ENCODE measurements around the gene DNAJC6. TPM values are rescaled to one million over a fixed set of nuclear protein-coding genes. Genes with fewer than 3 reads are reported as not detected.

The DNAJC6 gene
- total and polyA plus RNA-seq, 2 donors = 0.82 to 1.2 TPM

GRCh38 chr1:65386439-65386838 lies 77.1 kb downstream of the DNAJC6 start:
- H3K9me3 ChIP-seq (ENCODE audit: control insufficient read depth in 2 of 2, insufficient read depth in 1 of 2, low read length in 1 of 2) = no peaks in the 10 kb centered on the region
- H3K27me3 ChIP-seq (ENCODE audit: control insufficient read depth in 2 of 2, insufficient read depth in 1 of 2, low read length in 1 of 2) = no peaks in the 10 kb centered on the region
- H3K4me3 ChIP-seq (ENCODE audit: low read length in 2 of 2) = no peak overlapping the region
- no peaks in the 10 kb centered on the region for H3K4me1 ChIP-seq (ENCODE audit: control insufficient read depth in 2 of 2, insufficient read depth in 2 of 2, low read length in 2 of 2)
- 96% methylated on average over 3 of the region's 3 CpGs for WGBS
- no peaks in the 10 kb centered on the region for H3K36me3 ChIP-seq (ENCODE audit: control insufficient read depth in 2 of 2, insufficient read depth in 2 of 2, low read length in 1 of 2)
- no peak for DNase-seq (ENCODE audit: low read depth in 6 of 9, low spot score in 9 of 9)
- H3K27ac ChIP-seq (ENCODE audit: low read depth in 1 of 2, low read length in 1 of 2) = no peak overlapping the region

GRCh38 chr1:65387821-65388220 lies 78.5 kb downstream of the DNAJC6 start:
- no peaks in the 10 kb centered on the region for H3K36me3 ChIP-seq (ENCODE audit: control insufficient read depth in 2 of 2, insufficient read depth in 2 of 2, low read length in 1 of 2)
- H3K27ac ChIP-seq (ENCODE audit: low read depth in 1 of 2, low read length in 1 of 2) = no peak overlapping the region
- no peaks in the 10 kb centered on the region for H3K4me1 ChIP-seq (ENCODE audit: control insufficient read depth in 2 of 2, insufficient read depth in 2 of 2, low read length in 2 of 2)
- H3K27me3 ChIP-seq (ENCODE audit: control insufficient read depth in 2 of 2, insufficient read depth in 1 of 2, low read length in 1 of 2) = no peaks in the 10 kb centered on the region
- no peaks in the 10 kb centered on the region for H3K9me3 ChIP-seq (ENCODE audit: control insufficient read depth in 2 of 2, insufficient read depth in 1 of 2, low read length in 1 of 2)
- WGBS = 95% methylated on average over 2 of the region's 2 CpGs
- H3K4me3 ChIP-seq (ENCODE audit: low read length in 2 of 2) = no peak overlapping the region
- no peak for DNase-seq (ENCODE audit: low read depth in 6 of 9, low spot score in 9 of 9)

GRCh38 chr1:65388908-65389695 lies 79.8 kb downstream of the DNAJC6 start:
- 96% methylated on average over 3 of the region's 3 CpGs for WGBS

GRCh38 chr1:65392497-65392896 lies 83.2 kb downstream of the DNAJC6 start:
- no peaks in the 10 kb centered on the region for H3K36me3 ChIP-seq (ENCODE audit: control insufficient read depth in 2 of 2, insufficient read depth in 2 of 2, low read length in 1 of 2)
- no peak overlapping the region for H3K4me3 ChIP-seq (ENCODE audit: low read length in 2 of 2)
- no peak overlapping the region for H3K27ac ChIP-seq (ENCODE audit: low read depth in 1 of 2, low read length in 1 of 2)
- no peaks in the 10 kb centered on the region for H3K9me3 ChIP-seq (ENCODE audit: control insufficient read depth in 2 of 2, insufficient read depth in 1 of 2, low read length in 1 of 2)
- 98% methylated on average over 7 of the region's 7 CpGs for WGBS
- no peaks in the 10 kb centered on the region for H3K27me3 ChIP-seq (ENCODE audit: control insufficient read depth in 2 of 2, insufficient read depth in 1 of 2, low read length in 1 of 2)
- no peaks in the 10 kb centered on the region for H3K4me1 ChIP-seq (ENCODE audit: control insufficient read depth in 2 of 2, insufficient read depth in 2 of 2, low read length in 2 of 2)
- no peak for DNase-seq (ENCODE audit: low read depth in 6 of 9, low spot score in 9 of 9)

More at GRCh38 chr1:65388908-65389695, 79.8 kb downstream of the DNAJC6 start:
- DNase-seq (ENCODE audit: low read depth in 6 of 9, low spot score in 9 of 9) = no peak
- Histone ChIP-seq H3K4me3 (ENCODE audit: low read length in 2 of 2) (no peak overlapping the region), H3K27me3 (ENCODE audit: control insufficient read depth in 2 of 2, insufficient read depth in 1 of 2, low read length in 1 of 2) (no peaks in the 10 kb centered on the region), H3K36me3 (ENCODE audit: control insufficient read depth in 2 of 2, insufficient read depth in 2 of 2, low read length in 1 of 2) (no peaks in the 10 kb centered on the region), H3K27ac (ENCODE audit: low read depth in 1 of 2, low read length in 1 of 2) (no peak overlapping the region), H3K4me1 (ENCODE audit: control insufficient read depth in 2 of 2, insufficient read depth in 2 of 2, low read length in 2 of 2) (no peaks in the 10 kb centered on the region), H3K9me3 (ENCODE audit: control insufficient read depth in 2 of 2, insufficient read depth in 1 of 2, low read length in 1 of 2) (no peaks in the 10 kb centered on the region)

- H3K36me3 ChIP-seq (ENCODE audit: control insufficient read depth in 2 of 2, insufficient read depth in 2 of 2, low read length in 1 of 2) = no peaks in the 10 kb centered on the region
- H3K27ac ChIP-seq (ENCODE audit: low read depth in 1 of 2, low read length in 1 of 2) = no peak overlapping the region
- no peak overlapping the region for H3K4me3 ChIP-seq (ENCODE audit: low read length in 2 of 2)
- H3K9me3 ChIP-seq (ENCODE audit: control insufficient read depth in 2 of 2, insufficient read depth in 1 of 2, low read length in 1 of 2) = no peaks in the 10 kb centered on the region
- no peaks in the 10 kb centered on the region for H3K4me1 ChIP-seq (ENCODE audit: control insufficient read depth in 2 of 2, insufficient read depth in 2 of 2, low read length in 2 of 2)
- no peaks in the 10 kb centered on the region for H3K27me3 ChIP-seq (ENCODE audit: control insufficient read depth in 2 of 2, insufficient read depth in 1 of 2, low read length in 1 of 2)
- no peak for DNase-seq (ENCODE audit: low read depth in 6 of 9, low spot score in 9 of 9)
- WGBS = 94% methylated on average over 2 of the region's 2 CpGs
Measured at GRCh38 chr1:65393347-65393746, 84.0 kb downstream of the DNAJC6 start.

GRCh38 chr1:65393928-65394327 lies 84.6 kb downstream of the DNAJC6 start:
- H3K27me3 ChIP-seq (ENCODE audit: control insufficient read depth in 2 of 2, insufficient read depth in 1 of 2, low read length in 1 of 2) = no peaks in the 10 kb centered on the region
- no peaks in the 10 kb centered on the region for H3K9me3 ChIP-seq (ENCODE audit: control insufficient read depth in 2 of 2, insufficient read depth in 1 of 2, low read length in 1 of 2)
- H3K4me3 ChIP-seq (ENCODE audit: low read length in 2 of 2) = no peak overlapping the region
- no peaks in the 10 kb centered on the region for H3K4me1 ChIP-seq (ENCODE audit: control insufficient read depth in 2 of 2, insufficient read depth in 2 of 2, low read length in 2 of 2)
- DNase-seq (ENCODE audit: low read depth in 6 of 9, low spot score in 9 of 9) = no peak
- 91% methylated on average over 1 of the region's 1 CpG for WGBS
- no peak overlapping the region for H3K27ac ChIP-seq (ENCODE audit: low read depth in 1 of 2, low read length in 1 of 2)
- H3K36me3 ChIP-seq (ENCODE audit: control insufficient read depth in 2 of 2, insufficient read depth in 2 of 2, low read length in 1 of 2) = no peaks in the 10 kb centered on the region

GRCh38 chr1:65395887-65396612 lies 86.7 kb downstream of the DNAJC6 start:
- H3K4me3 ChIP-seq (ENCODE audit: low read length in 2 of 2) = no peak overlapping the region
- H3K4me1 ChIP-seq (ENCODE audit: control insufficient read depth in 2 of 2, insufficient read depth in 2 of 2, low read length in 2 of 2) = no peaks in the 10 kb centered on the region
- DNase-seq (ENCODE audit: low read depth in 6 of 9, low spot score in 9 of 9) = no peak
- H3K9me3 ChIP-seq (ENCODE audit: control insufficient read depth in 2 of 2, insufficient read depth in 1 of 2, low read length in 1 of 2) = no peaks in the 10 kb centered on the region
- H3K36me3 ChIP-seq (ENCODE audit: control insufficient read depth in 2 of 2, insufficient read depth in 2 of 2, low read length in 1 of 2) = no peaks in the 10 kb centered on the region
- no peaks in the 10 kb centered on the region for H3K27me3 ChIP-seq (ENCODE audit: control insufficient read depth in 2 of 2, insufficient read depth in 1 of 2, low read length in 1 of 2)
- H3K27ac ChIP-seq (ENCODE audit: low read depth in 1 of 2, low read length in 1 of 2) = no peak overlapping the region
- 96% methylated on average over 3 of the region's 3 CpGs for WGBS

- DNase-seq (ENCODE audit: low read depth in 6 of 9, low spot score in 9 of 9) = no peak
- Histone ChIP-seq H3K36me3 (ENCODE audit: control insufficient read depth in 2 of 2, insufficient read depth in 2 of 2, low read length in 1 of 2) (no peaks in the 10 kb centered on the region), H3K27ac (ENCODE audit: low read depth in 1 of 2, low read length in 1 of 2) (no peak overlapping the region), H3K4me3 (ENCODE audit: low read length in 2 of 2) (no peak overlapping the region), H3K4me1 (ENCODE audit: control insufficient read depth in 2 of 2, insufficient read depth in 2 of 2, low read length in 2 of 2) (no peaks in the 10 kb centered on the region), H3K27me3 (ENCODE audit: control insufficient read depth in 2 of 2, insufficient read depth in 1 of 2, low read length in 1 of 2) (no peaks in the 10 kb centered on the region), H3K9me3 (ENCODE audit: control insufficient read depth in 2 of 2, insufficient read depth in 1 of 2, low read length in 1 of 2) (no peaks in the 10 kb centered on the region)
- WGBS = 97% methylated on average over 1 of the region's 1 CpG
Measured at GRCh38 chr1:65398083-65398482, 88.7 kb downstream of the DNAJC6 start.

- Histone ChIP-seq H3K27me3 (ENCODE audit: control insufficient read depth in 2 of 2, insufficient read depth in 1 of 2, low read length in 1 of 2) (no peaks in the 10 kb centered on the region), H3K4me1 (ENCODE audit: control insufficient read depth in 2 of 2, insufficient read depth in 2 of 2, low read length in 2 of 2) (no peaks in the 10 kb centered on the region), H3K4me3 (ENCODE audit: low read length in 2 of 2) (no peak overlapping the region), H3K9me3 (ENCODE audit: control insufficient read depth in 2 of 2, insufficient read depth in 1 of 2, low read length in 1 of 2) (no peaks in the 10 kb centered on the region), H3K36me3 (ENCODE audit: control insufficient read depth in 2 of 2, insufficient read depth in 2 of 2, low read length in 1 of 2) (no peaks in the 10 kb centered on the region), H3K27ac (ENCODE audit: low read depth in 1 of 2, low read length in 1 of 2) (no peak overlapping the region)
- no peak for DNase-seq (ENCODE audit: low read depth in 6 of 9, low spot score in 9 of 9)
- WGBS = 98% methylated on average over 1 of the region's 1 CpG
Measured at GRCh38 chr1:65399003-65399402, 89.7 kb downstream of the DNAJC6 start.
